HepG2 (cell line): ENCODE data around the gene MLLT10. TPM values are rescaled to one million over a fixed set of nuclear protein-coding genes. Genes with fewer than 3 reads are reported as not detected.

ENCODE experiments used
- CEBPG ChIP-seq: IDR thresholded peaks from 2 replicates; pipeline ENCODE4 v1.6.1; 2016
- DR1 ChIP-seq: sonication (generic); formaldehyde crosslinking; IDR thresholded peaks from 2 replicates; pipeline ENCODE4 v1.8.0; 2021; ENCODE audit warnings: mild to moderate bottlenecking, missing genetic modification reagents, inconsistent platforms
- JUNB ChIP-seq: sonication (generic); formaldehyde crosslinking; IDR thresholded peaks from 2 replicates; pipeline ENCODE4 v1.8.0; 2022; ENCODE audit warnings: missing genetic modification reagents, mild to moderate bottlenecking, borderline replicate concordance
- PCBP2 ChIP-seq: fragments of 200-400 bp; formaldehyde crosslinking; optimal IDR thresholded peaks from 2 replicates; pipeline ENCODE3; 2018; ENCODE audit warnings: low read length, low read depth; ENCODE audit not compliant: poor library complexity, severe bottlenecking
- POGZ ChIP-seq: sonication (generic); formaldehyde crosslinking; IDR thresholded peaks from 2 replicates; pipeline ENCODE4 v1.4.0; 2020; ENCODE audit warnings: mild to moderate bottlenecking, missing genetic modification reagents
- POLR2AphosphoS2 ChIP-seq: IDR thresholded peaks from 2 replicates; pipeline ENCODE4 v1.6.1; 2011; ENCODE audit warnings: low read depth, low read length, improper control_type of control experiment
- TCF7 ChIP-seq: sonication (generic); IDR thresholded peaks from 2 replicates; pipeline ENCODE4 v1.6.1; 2016; ENCODE audit warnings: antibody characterized with exemption, low read depth
- ZBTB20 ChIP-seq: sonication (generic); formaldehyde crosslinking; IDR thresholded peaks from 2 replicates; pipeline ENCODE4 v1.8.1; 2023; ENCODE audit warnings: missing genetic modification reagents, low read depth, mild to moderate bottlenecking, borderline replicate concordance
- ZC3H13 ChIP-seq: sonication (generic); formaldehyde crosslinking; IDR thresholded peaks from 2 replicates; pipeline ENCODE4 v1.8.1; 2023; ENCODE audit warnings: mild to moderate bottlenecking, missing genetic modification reagents, moderate library complexity
- ZNF180 ChIP-seq: sonication (generic); formaldehyde crosslinking; IDR thresholded peaks from 2 replicates; pipeline ENCODE4 v1.4.0; 2020; ENCODE audit warnings: low read depth, missing genetic modification reagents, borderline replicate concordance
- ZNF430 ChIP-seq: sonication (generic); formaldehyde crosslinking; IDR thresholded peaks from 2 replicates; pipeline ENCODE4 v1.9.0; 2021; ENCODE audit warnings: mild to moderate bottlenecking, missing genetic modification reagents
- ZNF766 ChIP-seq: sonication (generic); formaldehyde crosslinking; IDR thresholded peaks from 2 replicates; pipeline ENCODE4 v1.5.0; 2020; ENCODE audit warnings: missing genetic modification reagents, borderline replicate concordance
- ZNF839 ChIP-seq: sonication (generic); formaldehyde crosslinking; IDR thresholded peaks from 2 replicates; pipeline ENCODE4 v1.4.0; 2020; ENCODE audit warnings: missing genetic modification reagents, mild to moderate bottlenecking, borderline replicate concordance
- ZSCAN25 ChIP-seq: sonication (generic); formaldehyde crosslinking; IDR thresholded peaks from 2 replicates; pipeline ENCODE4 v1.8.0; 2022; ENCODE audit warnings: mild to moderate bottlenecking, missing genetic modification reagents
- ZSCAN29 ChIP-seq: sonication (generic); formaldehyde crosslinking; conservative IDR thresholded peaks from 2 replicates; pipeline ENCODE4 v1.4.0; 2020; ENCODE audit warnings: mild to moderate bottlenecking, missing genetic modification reagents
- polyA plus RNA-seq, 8 experiments: library from polyadenylated mRNA; depleted of rRNA in 3 of 8; stranded (reverse) in 7 of 8; unstranded in 1 of 8; fragments of >200 nt; fragmentation: Illumina TruSeq in 4 of 8; extraction: Trizol in 4 of 8; gene quantifications; 2 replicates each; pipeline versions ENCODE4 v1.2.1 to v1.2.3, GENCODE V29; 2011 to 2016; ENCODE audit warnings: low read depth in 4 of 8, missing spikeins in 1 of 8, mixed read lengths in 1 of 8; ENCODE audit not compliant: insufficient read depth in 1 of 8
- total RNA-seq, 5 experiments: library from RNA; depleted of rRNA; stranded (reverse); fragments of >200 nt; fragmentation: Illumina TruSeq; extraction: Trizol; gene quantifications; 2 replicates each; pipeline ENCODE4 v1.2.3, GENCODE V29; 2016; ENCODE audit warnings: low read depth in 1 of 5
- TF ChIP-seq, protein P1 (sequence below): sonication (generic); formaldehyde crosslinking; IDR thresholded peaks from 2 replicates; pipeline ENCODE4 v1.4.0; 2020; ENCODE audit warnings: missing genetic modification reagents, borderline replicate concordance
- TF ChIP-seq, protein P2 (sequence below): sonication (generic); formaldehyde crosslinking; conservative IDR thresholded peaks from 2 replicates; pipeline ENCODE4 v1.8.1; 2023; ENCODE audit warnings: missing genetic modification reagents
- TF ChIP-seq, protein P3 (sequence below): sonication (generic); formaldehyde crosslinking; conservative IDR thresholded peaks from 2 replicates; pipeline ENCODE4 v1.4.0; 2020; ENCODE audit warnings: missing genetic modification reagents
- TF ChIP-seq, protein P4 (sequence below): IDR thresholded peaks from 2 replicates; pipeline ENCODE4 v1.6.1; 2016; ENCODE audit warnings: missing compliant biosample characterization, missing genetic modification reagents, borderline replicate concordance
- TF ChIP-seq, protein P5 (sequence below): sonication (generic); formaldehyde crosslinking; IDR thresholded peaks from 2 replicates; pipeline ENCODE4 v1.8.0; 2022; ENCODE audit warnings: missing genetic modification reagents, low read depth, mild to moderate bottlenecking, borderline replicate concordance

The MLLT10 gene
- total and polyA plus RNA-seq, 2 of the 13 experiments (the other 11 are each of a cell fraction or from before 2014, with no cell fraction given): 51.3 to 84.1 TPM

DNA sequence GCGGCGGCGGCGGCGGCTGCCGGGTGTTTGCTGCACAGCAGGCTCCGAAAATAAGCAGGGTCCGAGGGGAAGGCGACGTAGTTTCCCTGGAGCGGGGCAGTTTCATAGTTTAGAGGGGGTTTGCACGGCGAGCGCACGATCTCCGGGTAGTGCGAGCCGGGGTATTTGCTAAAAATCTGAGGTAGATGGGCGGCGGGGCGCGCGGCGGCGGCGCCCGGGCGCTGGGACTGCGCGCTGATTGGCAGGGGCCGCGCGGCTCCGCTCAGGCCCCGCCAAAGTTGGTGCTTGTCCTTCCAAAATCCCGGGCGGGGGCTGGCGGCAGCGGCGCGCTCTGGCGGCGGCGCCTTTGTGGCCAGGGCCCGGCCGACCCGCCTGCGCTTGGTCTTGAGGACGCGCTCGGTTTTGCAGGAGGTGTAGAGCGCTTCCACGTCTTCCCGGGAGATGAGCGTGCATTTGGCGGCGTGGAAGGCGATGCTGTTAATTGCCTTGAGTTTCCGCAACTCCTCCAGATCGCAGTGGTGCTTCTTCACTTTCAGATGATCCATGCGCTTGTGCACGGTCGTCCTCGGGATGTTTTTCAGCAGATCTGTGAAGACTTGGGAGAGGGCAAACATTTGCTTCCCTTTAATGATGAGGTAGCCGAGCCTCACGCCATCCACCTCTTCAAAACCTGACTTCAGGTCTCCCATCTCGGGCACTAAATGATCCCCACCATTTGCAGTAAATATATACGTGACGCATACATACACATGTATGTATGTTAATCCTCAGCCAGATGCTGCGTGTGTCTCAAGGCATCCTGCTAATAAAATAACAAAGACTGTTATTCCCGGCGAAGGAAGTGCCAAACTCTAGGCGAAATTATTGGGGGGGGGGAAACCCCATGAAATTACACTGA is 16.6 kb upstream of the MLLT10 start (continued):
- TF ChIP-seq DR1: no peak
- TF ChIP-seq, protein P1, sequence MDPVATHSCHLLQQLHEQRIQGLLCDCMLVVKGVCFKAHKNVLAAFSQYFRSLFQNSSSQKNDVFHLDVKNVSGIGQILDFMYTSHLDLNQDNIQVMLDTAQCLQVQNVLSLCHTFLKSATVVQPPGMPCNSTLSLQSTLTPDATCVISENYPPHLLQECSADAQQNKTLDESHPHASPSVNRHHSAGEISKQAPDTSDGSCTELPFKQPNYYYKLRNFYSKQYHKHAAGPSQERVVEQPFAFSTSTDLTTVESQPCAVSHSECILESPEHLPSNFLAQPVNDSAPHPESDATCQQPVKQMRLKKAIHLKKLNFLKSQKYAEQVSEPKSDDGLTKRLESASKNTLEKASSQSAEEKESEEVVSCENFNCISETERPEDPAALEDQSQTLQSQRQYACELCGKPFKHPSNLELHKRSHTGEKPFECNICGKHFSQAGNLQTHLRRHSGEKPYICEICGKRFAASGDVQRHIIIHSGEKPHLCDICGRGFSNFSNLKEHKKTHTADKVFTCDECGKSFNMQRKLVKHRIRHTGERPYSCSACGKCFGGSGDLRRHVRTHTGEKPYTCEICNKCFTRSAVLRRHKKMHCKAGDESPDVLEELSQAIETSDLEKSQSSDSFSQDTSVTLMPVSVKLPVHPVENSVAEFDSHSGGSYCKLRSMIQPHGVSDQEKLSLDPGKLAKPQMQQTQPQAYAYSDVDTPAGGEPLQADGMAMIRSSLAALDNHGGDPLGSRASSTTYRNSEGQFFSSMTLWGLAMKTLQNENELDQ (CRISPR knock-in tag): no peak
- no peak for TF ChIP-seq ZBTB20 (CRISPR knock-in tag)
- TF ChIP-seq POLR2AphosphoS2: no peak
- TF ChIP-seq, protein P2, sequence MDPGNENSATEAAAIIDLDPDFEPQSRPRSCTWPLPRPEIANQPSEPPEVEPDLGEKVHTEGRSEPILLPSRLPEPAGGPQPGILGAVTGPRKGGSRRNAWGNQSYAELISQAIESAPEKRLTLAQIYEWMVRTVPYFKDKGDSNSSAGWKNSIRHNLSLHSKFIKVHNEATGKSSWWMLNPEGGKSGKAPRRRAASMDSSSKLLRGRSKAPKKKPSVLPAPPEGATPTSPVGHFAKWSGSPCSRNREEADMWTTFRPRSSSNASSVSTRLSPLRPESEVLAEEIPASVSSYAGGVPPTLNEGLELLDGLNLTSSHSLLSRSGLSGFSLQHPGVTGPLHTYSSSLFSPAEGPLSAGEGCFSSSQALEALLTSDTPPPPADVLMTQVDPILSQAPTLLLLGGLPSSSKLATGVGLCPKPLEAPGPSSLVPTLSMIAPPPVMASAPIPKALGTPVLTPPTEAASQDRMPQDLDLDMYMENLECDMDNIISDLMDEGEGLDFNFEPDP (CRISPR knock-in tag): no peak
- TF ChIP-seq ZNF766 (CRISPR knock-in tag): peak; percentile 78; the same call in 1 of the 2 replicates
- TF ChIP-seq, protein P3, sequence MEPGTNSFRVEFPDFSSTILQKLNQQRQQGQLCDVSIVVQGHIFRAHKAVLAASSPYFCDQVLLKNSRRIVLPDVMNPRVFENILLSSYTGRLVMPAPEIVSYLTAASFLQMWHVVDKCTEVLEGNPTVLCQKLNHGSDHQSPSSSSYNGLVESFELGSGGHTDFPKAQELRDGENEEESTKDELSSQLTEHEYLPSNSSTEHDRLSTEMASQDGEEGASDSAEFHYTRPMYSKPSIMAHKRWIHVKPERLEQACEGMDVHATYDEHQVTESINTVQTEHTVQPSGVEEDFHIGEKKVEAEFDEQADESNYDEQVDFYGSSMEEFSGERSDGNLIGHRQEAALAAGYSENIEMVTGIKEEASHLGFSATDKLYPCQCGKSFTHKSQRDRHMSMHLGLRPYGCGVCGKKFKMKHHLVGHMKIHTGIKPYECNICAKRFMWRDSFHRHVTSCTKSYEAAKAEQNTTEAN: 0 out of 2 replicates have a peak, but pooled peaks have one; percentile 51
- no peak for TF ChIP-seq PCBP2
- TF ChIP-seq ZSCAN29 (CRISPR knock-in tag): no peak
- no peak; the same call in 1 of the 2 replicates for TF ChIP-seq ZSCAN25
- no peak for TF ChIP-seq JUNB (CRISPR knock-in tag)
- TF ChIP-seq POGZ (CRISPR knock-in tag): peak; percentile 26; the same call in 1 of the 2 replicates
- no peak for TF ChIP-seq ZC3H13 (CRISPR knock-in tag)
- TF ChIP-seq ZNF839 (CRISPR knock-in tag): no peak
- TF ChIP-seq, protein P4, sequence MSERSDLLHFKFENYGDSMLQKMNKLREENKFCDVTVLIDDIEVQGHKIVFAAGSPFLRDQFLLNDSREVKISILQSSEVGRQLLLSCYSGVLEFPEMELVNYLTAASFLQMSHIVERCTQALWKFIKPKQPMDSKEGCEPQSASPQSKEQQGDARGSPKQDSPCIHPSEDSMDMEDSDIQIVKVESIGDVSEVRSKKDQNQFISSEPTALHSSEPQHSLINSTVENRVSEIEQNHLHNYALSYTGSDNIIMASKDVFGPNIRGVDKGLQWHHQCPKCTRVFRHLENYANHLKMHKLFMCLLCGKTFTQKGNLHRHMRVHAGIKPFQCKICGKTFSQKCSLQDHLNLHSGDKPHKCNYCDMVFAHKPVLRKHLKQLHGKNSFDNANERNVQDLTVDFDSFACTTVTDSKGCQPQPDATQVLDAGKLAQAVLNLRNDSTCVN (CRISPR knock-in tag): no peak
- TF ChIP-seq TCF7: no peak; the same call in 1 of the 2 replicates
- no peak for TF ChIP-seq ZNF180 (CRISPR knock-in tag)
- TF ChIP-seq CEBPG: no peak
- TF ChIP-seq, protein P5, sequence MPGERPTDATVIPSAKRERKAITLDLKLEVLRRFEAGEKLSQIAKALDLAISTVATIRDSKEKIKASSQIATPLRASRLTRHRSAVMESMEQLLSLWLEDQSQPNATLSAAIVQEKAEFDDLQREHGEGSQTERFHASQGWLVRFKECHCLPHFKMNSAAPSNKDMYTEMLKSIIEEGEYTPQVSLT (CRISPR knock-in tag): no peak
- no peak for TF ChIP-seq ZNF430 (CRISPR knock-in tag)
